Endodermal cell (in vitro differentiated cells): Measurements from ENCODE around the gene MCTP2. TPM values are rescaled to one million over a fixed set of nuclear protein-coding genes. Genes with fewer than 3 reads are reported as not detected.

Experiments used
- DNase-seq: peaks from one replicate; pipeline ENCODE4 v3.0.0-alpha.2; 2017
- H3K27ac ChIP-seq: 2 replicates; pipeline ENCODE4 v1.5.1; 2013; ENCODE audit warnings: mild to moderate bottlenecking, low read depth, low read length, moderate library complexity
- H3K27me3 ChIP-seq: 2 replicates; pipeline ENCODE4 v1.6.1; 2013; ENCODE audit warnings: mild to moderate bottlenecking, low read length, moderate library complexity; ENCODE audit not compliant: insufficient read depth, control insufficient read depth, poor library complexity, severe bottlenecking
- H3K36me3 ChIP-seq: 2 replicates; pipeline ENCODE4 v1.7.0; 2013; ENCODE audit warnings: mild to moderate bottlenecking, low read length, moderate library complexity; ENCODE audit not compliant: control insufficient read depth, insufficient read depth
- H3K4me1 ChIP-seq: one replicate; pipeline ENCODE4 v1.7.0; 2013; ENCODE audit warnings: low read length; ENCODE audit not compliant: control insufficient read depth, insufficient read depth
- H3K4me3 ChIP-seq: 2 replicates; pipeline ENCODE4 v1.5.1; 2013; ENCODE audit warnings: mild to moderate bottlenecking, low read length, moderate library complexity
- H3K9ac ChIP-seq: 2 replicates; pipeline ENCODE4 v1.6.1; 2013; ENCODE audit warnings: mild to moderate bottlenecking, low read length, moderate library complexity; ENCODE audit not compliant: poor library complexity, severe bottlenecking; ENCODE audit errors: extremely low read depth
- H3K9me3 ChIP-seq: 2 replicates; pipeline ENCODE4 v1.6.1; 2013; ENCODE audit warnings: mild to moderate bottlenecking, low read length, moderate library complexity; ENCODE audit not compliant: control insufficient read depth
- H3K27ac Mint-ChIP-seq: 2 replicates; pipeline ENCODE4 v1.8.0; 2020; ENCODE audit warnings: mixed read lengths
- H3K27me3 Mint-ChIP-seq: 2 replicates; pipeline ENCODE4 v1.8.0; 2021; ENCODE audit warnings: mild to moderate bottlenecking, mixed read lengths; ENCODE audit not compliant: insufficient read depth
- H3K36me3 Mint-ChIP-seq: 2 replicates; pipeline ENCODE4 v1.8.0; 2020; ENCODE audit warnings: low read depth, mixed read lengths
- H3K4me1 Mint-ChIP-seq: 2 replicates; pipeline ENCODE4 v1.8.0; 2020; ENCODE audit warnings: mixed read lengths
- H3K4me3 Mint-ChIP-seq: 2 replicates; pipeline ENCODE4 v1.8.0; 2020; ENCODE audit warnings: mild to moderate bottlenecking, moderate library complexity, mixed read lengths
- H3K9me3 Mint-ChIP-seq: 2 replicates; pipeline ENCODE4 v1.8.0; 2020; ENCODE audit warnings: mild to moderate bottlenecking, mixed read lengths
- CTCF ChIP-seq: fragments of 200-600 bp; sonication (generic); conservative IDR thresholded peaks from 2 replicates; pipeline ENCODE4 v1.5.0; 2021; ENCODE audit warnings: antibody characterized with exemption, mild to moderate bottlenecking
- WGBS, 2 experiments: methylation state at CpG; one replicate each; pipeline versions ENCODE4 v1.1.5 to v1.1.7; 2013; ENCODE audit warnings: missing lambda C conversion rate in 2 of 2, mixed read lengths in 1 of 2; ENCODE audit not compliant: insufficient coverage in 1 of 2, insufficient read length in 1 of 2; 5-methylcytosine and 5-hydroxymethylcytosine counted together
- total RNA-seq, 2 donors: library from RNA; stranded (reverse); fragmentation: NEBNext Ultra II Directional in 1 of 2; extraction: Animal tissue kit (Norgen Biotek cat#: 25700) in 1 of 2; gene quantifications; 2 replicates in 1 of 2; 3 replicates in 1 of 2; pipeline ENCODE4 v1.2.1, GENCODE V29; 2021

The MCTP2 gene
- total RNA-seq, 2 donors from 2014 or later: 9.2 to 12.1 TPM

- DNase-seq: no peak
- Mint-ChIP-seq H3K4me1 (peaks cover 4% of the 10 kb centered on the region), H3K9me3 (no peaks in the 10 kb centered on the region), H3K27me3 (no peaks in the 10 kb centered on the region), H3K27ac (no peak overlapping the region), H3K36me3 (no peaks in the 10 kb centered on the region), H3K4me3 (no peak overlapping the region)
- TF ChIP-seq CTCF: no peak
- no peak overlapping the region for H3K9ac ChIP-seq
- H3K36me3 ChIP-seq: no peaks in the 10 kb centered on the region
- H3K27me3 ChIP-seq: no peaks in the 10 kb centered on the region
- no peak overlapping the region for H3K4me3 ChIP-seq
- H3K27ac ChIP-seq: no peak overlapping the region
- H3K9me3 ChIP-seq: no peaks in the 10 kb centered on the region
- no peaks in the 10 kb centered on the region for H3K4me1 ChIP-seq
Measured at GRCh38 chr15:94446441-94446840, 215.1 kb downstream of the MCTP2 start.

- no peaks in the 10 kb centered on the region for H3K27me3 Mint-ChIP-seq
- H3K9me3 ChIP-seq: no peaks in the 10 kb centered on the region
- TF ChIP-seq CTCF: no peak
- WGBS, 2 experiments: 72 to 83% methylated on average over 1 of the region's 1 CpG
- no peak overlapping the region for H3K4me3 Mint-ChIP-seq
- H3K27ac Mint-ChIP-seq: no peak overlapping the region
- H3K4me3 ChIP-seq: no peak overlapping the region
- H3K4me1 ChIP-seq: no peaks in the 10 kb centered on the region
- no peak for DNase-seq
- no peaks in the 10 kb centered on the region for H3K36me3 ChIP-seq
- no peak overlapping the region for H3K27ac ChIP-seq
- no peaks in the 10 kb centered on the region for H3K27me3 ChIP-seq
- peaks cover 5% of the 10 kb centered on the region for H3K4me1 Mint-ChIP-seq
- H3K36me3 Mint-ChIP-seq: no peaks in the 10 kb centered on the region
- H3K9me3 Mint-ChIP-seq: no peaks in the 10 kb centered on the region
- H3K9ac ChIP-seq: no peak overlapping the region
Measured at GRCh38 chr15:94451466-94451865, 220.1 kb downstream of the MCTP2 start.

GRCh38 chr15:94453227-94453988, 222.0 kb downstream of the MCTP2 start:
- DNase-seq: no peak
- no peak for TF ChIP-seq CTCF
- H3K4me1 Mint-ChIP-seq: peaks cover 5% of the 10 kb centered on the region
- no peaks in the 10 kb centered on the region for H3K9me3 Mint-ChIP-seq
- no peaks in the 10 kb centered on the region for H3K27me3 Mint-ChIP-seq
- no peak overlapping the region for H3K4me3 Mint-ChIP-seq
- 97% methylated on average over 1 of the region's 1 CpG; no CpG with 5 or more reads in 1 of the 2 experiments for WGBS, 2 experiments
- Histone ChIP-seq H3K4me1 (no peaks in the 10 kb centered on the region), H3K9me3 (no peaks in the 10 kb centered on the region), H3K27me3 (no peaks in the 10 kb centered on the region), H3K4me3 (no peak overlapping the region), H3K9ac (no peak overlapping the region), H3K36me3 (no peaks in the 10 kb centered on the region), H3K27ac (no peak overlapping the region)
- peaks cover 1% of the 10 kb centered on the region for H3K36me3 Mint-ChIP-seq
- no peak overlapping the region for H3K27ac Mint-ChIP-seq
